ENCODE results near the gene RAC2.

The RAC2 gene

GRCh38 chr22:37248251-37248650 lies 4.2 kb upstream of the RAC2 start:
- no peak overlapping the region for H3K4me3 ChIP-seq (ENCODE audit: low read depth, low read length)
- TF ChIP-seq CTCF (IDR thresholded peaks at IDR 0.05; ENCODE audit: low read depth, low read length, missing control alignments), result no peak
- no peak for DNase-seq (ENCODE audit: low read depth)

- DNase-seq (ENCODE audit: low read depth), result no peak
These were observed 1.7 kb upstream of the RAC2 start for GRCh38 chr22:37245740-37246139.

GRCh38 chr22:37244922-37245722 lies 1.1 kb upstream of the RAC2 start:
- peak overlapping the region; percentile 98 for H3K4me3 ChIP-seq (ENCODE audit: low read depth, low read length)
- peak; percentile 79 for DNase-seq (ENCODE audit: low read depth)
- peak; percentile 7 for TF ChIP-seq CTCF (IDR thresholded peaks at IDR 0.05; ENCODE audit: low read depth, low read length, missing control alignments)

More at GRCh38 chr22:37245740-37246139, 1.7 kb upstream of the RAC2 start:
- TF ChIP-seq CTCF (IDR thresholded peaks at IDR 0.05; ENCODE audit: low read depth, low read length, missing control alignments), result no peak
- H3K4me3 ChIP-seq (ENCODE audit: low read depth, low read length), result no peak overlapping the region

DNA sequence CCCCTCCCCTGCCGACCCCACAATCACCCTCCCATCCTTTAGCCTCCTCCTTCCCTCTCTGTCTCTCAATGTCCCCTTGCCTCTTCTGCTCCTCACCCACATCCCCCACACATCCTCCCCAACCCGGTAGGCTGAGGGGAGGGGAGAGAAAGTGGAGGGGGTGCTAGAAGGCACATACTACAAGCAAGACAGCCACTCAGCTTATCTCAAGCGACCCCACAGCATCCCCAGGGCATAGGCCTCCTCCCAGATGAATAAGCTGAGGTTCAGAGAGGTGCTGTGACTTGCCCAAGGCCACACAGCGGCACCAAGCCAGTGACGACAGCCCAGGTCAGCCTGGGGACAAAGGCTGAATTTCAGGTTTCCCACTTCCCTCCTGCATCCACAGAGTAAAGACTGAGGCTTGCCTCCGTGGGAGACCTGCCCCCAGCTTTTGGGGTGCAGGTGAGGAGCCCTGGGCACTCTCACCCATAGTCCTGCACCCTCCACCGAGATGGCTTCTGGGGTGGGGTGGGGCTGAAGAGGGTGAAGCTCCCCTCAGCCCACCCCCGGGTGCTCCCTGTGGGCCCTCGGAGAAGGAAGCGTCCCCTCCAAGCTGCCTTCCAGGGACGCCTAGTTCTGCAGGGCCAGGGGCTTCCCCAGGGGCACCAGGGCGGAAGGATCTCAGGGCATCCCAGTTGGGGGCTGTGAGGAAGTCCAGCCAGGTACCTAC lies 511 bp downstream of the RAC2 start:
- no peak for DNase-seq (ENCODE audit: low read depth)
- H3K4me3 ChIP-seq (ENCODE audit: low read depth, low read length), result peak overlapping the region; percentile 98
- no peak for TF ChIP-seq CTCF (IDR thresholded peaks at IDR 0.05; ENCODE audit: low read depth, low read length, missing control alignments)

GRCh38 chr22:37242395-37242918 lies 1.6 kb downstream of the RAC2 start:
- H3K4me3 ChIP-seq (ENCODE audit: low read depth, low read length), result peak overlapping the region; percentile 98
- DNase-seq (ENCODE audit: low read depth), result peak; percentile 86
- TF ChIP-seq CTCF (IDR thresholded peaks at IDR 0.05; ENCODE audit: low read depth, low read length, missing control alignments), result no peak

DNA sequence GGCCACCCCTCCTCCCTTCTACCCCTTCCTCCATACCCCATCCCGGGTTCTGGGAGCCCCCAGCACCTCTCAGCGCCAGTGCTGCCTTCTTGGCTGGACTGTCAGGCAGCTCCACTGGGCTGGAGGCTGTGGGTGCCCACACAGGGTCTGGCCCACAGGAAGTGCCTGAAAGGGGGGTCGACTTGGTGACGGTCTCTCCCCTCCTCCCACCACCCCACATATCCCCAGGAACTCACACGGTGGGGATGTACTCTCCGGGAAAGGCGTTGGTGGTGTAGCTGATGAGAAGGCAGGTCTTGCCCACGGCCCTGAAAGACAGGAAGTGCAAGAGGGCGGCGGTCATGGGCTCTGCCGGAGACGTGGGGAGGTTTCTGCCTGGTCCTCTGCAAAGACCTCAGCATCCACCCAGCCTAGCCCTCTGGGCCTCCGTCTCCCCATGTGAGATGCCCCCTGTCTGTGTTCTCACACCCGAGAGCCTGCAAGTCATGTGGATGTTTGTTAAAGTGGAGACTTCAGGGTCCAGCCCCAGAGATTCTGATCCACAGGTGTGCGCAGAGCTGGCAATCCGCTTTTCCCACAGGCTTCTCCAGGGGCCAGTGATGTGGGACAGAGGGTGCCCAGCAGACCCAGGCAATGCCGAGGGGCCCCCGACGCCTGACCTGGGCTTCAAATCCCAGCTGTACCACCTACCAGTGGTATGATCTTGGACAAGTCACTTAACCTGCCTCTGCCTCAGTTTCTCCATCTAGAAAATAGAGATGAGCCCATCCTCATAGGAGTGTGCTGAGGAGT lies 2.5 kb downstream of the RAC2 start:
- DNase-seq (ENCODE audit: low read depth), result no peak
- H3K4me3 ChIP-seq (ENCODE audit: low read depth, low read length), result peak overlapping the region; percentile 98
- no peak for TF ChIP-seq CTCF (IDR thresholded peaks at IDR 0.05; ENCODE audit: low read depth, low read length, missing control alignments)

All from GM12864 (cell line).